HG03342 (cell line): ENCODE measurements around the gene ZCCHC8.

Source experiments
- ATAC-seq: cut with Tn5 transposase; IDR thresholded peaks from one replicate; pipeline ENCODE4 v1.9.1; 2021; ENCODE audit warnings: mild to moderate bottlenecking, moderate library complexity; ENCODE audit not compliant: unreplicated experiment

Gene ZCCHC8

GRCh38 chr12:122500685-122501488 is at the start of gene ZCCHC8:
TSS of gene ZCCHC8 (minus strand) at chr12:122500932. CDS start at chr12:122500840, 92 bp downstream.
- ATAC-seq: peak; percentile 90

- no peak for ATAC-seq
These were observed 46.6 kb upstream of the ZCCHC8 start for GRCh38 chr12:122547330-122547729.

GRCh38 chr12:122545855-122546254 is 45.1 kb upstream of the ZCCHC8 start:
- ATAC-seq: peak; percentile 71

- ATAC-seq: no peak
These were observed 43.8 kb upstream of the ZCCHC8 start for GRCh38 chr12:122544537-122544936.

GRCh38 chr12:122538496-122538895 is 37.8 kb upstream of the ZCCHC8 start:
- no peak for ATAC-seq

GRCh38 chr12:122537021-122537420 is 36.3 kb upstream of the ZCCHC8 start:
- ATAC-seq: no peak

- ATAC-seq: no peak
These were observed 33.1 kb upstream of the ZCCHC8 start for GRCh38 chr12:122533856-122534255.

GRCh38 chr12:122528992-122529391 is 28.3 kb upstream of the ZCCHC8 start:
- no peak for ATAC-seq

GRCh38 chr12:122528582-122528981 is 27.9 kb upstream of the ZCCHC8 start:
- no peak for ATAC-seq

- ATAC-seq: no peak
These were observed 26.8 kb upstream of the ZCCHC8 start for GRCh38 chr12:122527478-122527944.

- peak; percentile 93 for ATAC-seq
These were observed 26.1 kb upstream of the ZCCHC8 start, which contains the start of the genes KNTC1 and RSRC2 for GRCh38 chr12:122526683-122527477. TSS of gene KNTC1 (plus strand) at chr12:122527249. CDS start at chr12:122530064, 2,815 bp downstream. TSS of gene RSRC2 (minus strand) at chr12:122526936. CDS start at chr12:122526853, 83 bp downstream.

GRCh38 chr12:122523846-122524718 is 23.4 kb upstream of the ZCCHC8 start:
- ATAC-seq: no peak

- no peak for ATAC-seq
These were observed 22.5 kb upstream of the ZCCHC8 start for GRCh38 chr12:122523280-122523679.

- no peak for ATAC-seq
These were observed 19.9 kb upstream of the ZCCHC8 start for GRCh38 chr12:122520676-122521075.

- no peak for ATAC-seq
These were observed 18.7 kb upstream of the ZCCHC8 start for GRCh38 chr12:122519418-122519817.

- ATAC-seq: no peak
These were observed 18.2 kb upstream of the ZCCHC8 start for GRCh38 chr12:122518908-122519307.

- ATAC-seq: no peak
These were observed 17.1 kb upstream of the ZCCHC8 start for GRCh38 chr12:122517877-122518276.

GRCh38 chr12:122516544-122517361 is 16.0 kb upstream of the ZCCHC8 start:
- ATAC-seq: no peak

GRCh38 chr12:122515275-122515674 is 14.5 kb upstream of the ZCCHC8 start:
- ATAC-seq: no peak

GRCh38 chr12:122513660-122514059 is 12.9 kb upstream of the ZCCHC8 start:
- no peak for ATAC-seq
